Nucleus accumbens (tissue), 56 donors: ENCODE measurements around the gene TMIGD1.
"Not testable (repeated sequence)": the region's sequence is repeated elsewhere in the genome, so short reads cannot be mapped to it uniquely, and the experiment has no call there.

Source experiments
- DNase-seq, 56 donors: peaks; one replicate each; lab custom pipeline; 2025; lab: John Stamatoyannopoulos, UW

TMIGD1 gene

DNA sequence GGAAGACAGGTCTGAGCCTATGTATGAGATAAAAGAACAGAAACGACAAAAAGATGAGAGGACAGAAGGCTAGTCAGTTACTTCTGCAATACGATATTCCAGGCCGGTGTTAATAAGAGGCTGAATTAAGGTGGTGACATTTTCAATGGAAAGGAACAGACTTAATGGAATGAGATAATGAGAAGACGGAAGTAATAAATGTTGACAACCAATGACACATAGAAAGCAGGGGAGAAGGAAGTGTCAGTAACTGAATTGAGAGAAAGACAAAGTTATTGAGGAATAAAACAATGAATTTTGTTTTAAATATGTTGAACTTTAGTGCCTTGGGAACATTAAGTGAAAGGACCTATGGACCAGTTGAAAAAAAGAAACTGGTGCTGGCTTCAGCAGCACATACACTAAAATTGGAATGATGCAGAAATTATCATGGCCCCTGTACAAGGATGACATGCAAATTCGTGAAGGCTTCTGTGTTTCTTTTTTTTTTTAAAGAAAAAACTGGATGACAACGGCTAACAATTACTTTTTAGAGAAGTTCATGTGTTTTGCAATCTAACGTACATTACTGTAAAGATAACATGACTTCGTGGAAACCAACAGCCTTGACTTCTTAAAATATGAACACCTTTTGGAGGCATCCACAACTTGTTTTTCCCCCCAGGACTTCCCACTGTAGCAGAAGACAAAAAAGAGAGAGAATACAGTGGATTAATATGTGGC, 26.4 kb upstream of the TMIGD1 start:
- DNase-seq, result no peak

DNA sequence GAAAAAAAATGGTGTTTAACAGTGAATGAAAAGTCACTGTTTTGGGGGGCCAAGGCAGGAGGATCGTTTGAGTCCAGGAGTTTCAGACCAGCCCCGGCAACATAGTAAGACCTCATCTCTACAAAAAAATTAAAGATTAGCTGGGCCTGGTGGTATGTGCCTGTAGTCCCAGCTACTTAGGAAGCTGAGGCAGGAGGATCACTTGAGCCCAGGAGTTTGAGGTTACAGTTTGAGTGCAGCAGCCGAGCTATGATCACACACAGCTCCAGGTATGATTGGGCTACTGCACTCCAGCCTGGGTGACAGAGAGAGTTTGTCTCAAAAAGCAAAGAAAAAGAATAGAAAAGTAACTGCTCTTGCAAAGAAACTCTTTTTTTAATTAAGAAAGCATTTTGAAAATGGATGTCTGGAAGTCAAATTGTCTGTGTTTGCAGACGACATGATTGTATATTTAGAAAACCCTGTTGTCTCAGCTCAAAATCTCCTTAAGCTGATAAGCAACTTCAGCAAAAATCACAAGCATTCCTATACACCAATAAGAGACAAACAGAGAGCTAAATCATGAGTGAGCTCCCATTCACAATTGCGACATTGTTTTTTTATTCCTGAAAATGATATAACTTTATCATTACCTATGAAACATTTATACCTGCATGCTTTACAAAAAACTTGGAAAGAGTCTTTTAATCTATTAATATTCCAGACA, 24.4 kb upstream of the TMIGD1 start:
- DNase-seq, result no peak

DNA sequence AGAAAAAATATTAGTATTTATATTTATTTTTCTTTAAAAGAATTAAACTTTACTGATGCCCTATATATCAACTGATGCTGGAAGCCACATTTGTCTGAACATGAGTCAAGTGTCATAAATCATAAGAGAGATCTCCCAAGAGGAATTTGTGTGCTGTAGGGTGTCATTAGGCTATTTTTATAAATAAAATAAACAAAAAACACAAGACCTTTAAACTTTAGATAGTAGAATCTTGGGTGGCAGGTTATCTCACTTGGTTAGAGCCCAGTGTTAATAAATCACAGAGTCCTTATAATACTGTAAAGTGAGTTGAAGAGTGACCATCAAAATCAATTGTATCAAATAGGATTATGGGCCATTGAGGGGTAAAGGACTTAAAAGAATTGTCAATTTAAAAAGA, 23.6 kb upstream of the TMIGD1 start:
- no peak for DNase-seq

DNA sequence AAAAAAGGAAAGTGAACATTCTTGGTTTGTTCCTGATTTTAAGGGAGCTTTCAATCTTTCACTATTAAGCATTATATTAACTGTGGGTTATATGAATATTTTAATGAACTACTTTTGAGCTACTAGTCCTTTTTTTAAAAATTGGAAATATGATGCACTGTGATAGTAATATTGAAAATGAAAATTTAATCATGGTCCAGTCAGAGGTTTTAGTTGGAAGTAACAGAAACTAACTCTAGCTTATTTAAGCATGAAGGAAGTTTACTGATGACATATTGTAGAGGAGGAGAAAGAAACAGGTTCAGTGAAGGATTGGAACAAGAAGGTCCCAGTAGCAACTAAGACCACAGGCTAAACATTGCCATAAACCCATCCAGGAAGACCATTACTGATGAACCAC, 20.8 kb upstream of the TMIGD1 start:
- no peak for DNase-seq

DNA sequence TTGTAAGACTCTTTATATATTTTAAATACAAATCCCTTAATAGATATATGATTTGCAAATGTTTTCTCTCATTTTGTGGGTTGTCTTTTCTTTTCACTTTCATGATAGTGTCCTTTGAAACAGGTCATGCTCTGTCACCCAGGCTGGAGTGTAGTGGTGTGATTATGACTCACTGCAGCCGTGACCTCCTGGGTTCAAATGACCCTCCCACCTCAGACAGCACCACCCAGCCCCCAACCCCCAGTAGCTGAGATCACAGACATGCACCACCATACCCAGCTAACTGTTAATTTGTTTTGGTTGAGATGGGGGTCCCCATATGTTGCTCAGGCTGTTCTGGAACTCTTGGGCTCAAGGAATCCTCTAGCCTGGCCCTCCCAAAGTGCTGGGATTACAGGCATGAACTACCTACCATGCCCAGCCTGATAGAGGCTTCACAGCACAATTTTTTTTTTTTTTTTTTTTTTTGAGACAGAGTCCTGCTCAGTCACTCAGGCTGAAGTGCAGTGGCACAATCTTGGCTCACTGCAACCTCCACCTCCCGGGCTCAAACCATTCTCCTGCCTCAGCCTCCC, 18.5 kb upstream of the TMIGD1 start:
- no peak for DNase-seq

DNA sequence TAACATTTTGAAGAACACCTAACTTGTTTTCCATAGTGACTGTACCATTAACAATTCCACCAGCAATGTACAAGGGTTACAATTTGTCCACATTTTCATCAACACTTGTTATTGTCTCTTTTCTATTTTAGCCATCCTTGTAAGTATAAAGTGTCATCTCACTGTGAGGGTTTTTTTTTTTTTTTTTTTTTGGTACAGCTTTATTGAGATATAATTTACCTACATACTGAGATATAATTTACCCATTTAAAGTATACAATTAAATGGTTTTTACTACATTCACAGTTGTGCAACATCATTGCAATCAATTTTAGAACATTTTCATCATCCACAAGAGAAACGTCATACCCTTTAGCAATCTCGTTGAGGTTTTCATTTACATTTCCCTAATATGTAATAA, 17.9 kb upstream of the TMIGD1 start:
- no peak for DNase-seq

DNA sequence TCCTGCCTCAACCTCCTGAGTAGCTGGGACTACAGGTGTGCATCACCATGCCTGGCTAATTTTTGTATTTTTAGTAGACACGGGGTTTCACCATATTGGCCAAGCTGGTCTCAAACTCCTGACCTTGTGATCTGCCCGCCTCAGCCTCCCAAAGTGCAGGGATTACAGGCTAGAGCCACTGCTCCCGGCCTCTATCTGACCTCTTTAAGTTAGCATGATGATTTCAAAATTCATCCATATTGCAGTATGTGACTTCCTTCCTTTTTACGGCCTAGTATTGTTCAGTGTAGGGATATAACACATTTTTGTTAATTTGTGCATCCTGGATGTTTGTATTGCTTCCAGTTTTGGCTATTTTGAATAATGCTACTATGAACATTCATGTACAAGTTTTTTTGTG, 17.4 kb upstream of the TMIGD1 start:
- DNase-seq, result not testable (repeated sequence)

DNA sequence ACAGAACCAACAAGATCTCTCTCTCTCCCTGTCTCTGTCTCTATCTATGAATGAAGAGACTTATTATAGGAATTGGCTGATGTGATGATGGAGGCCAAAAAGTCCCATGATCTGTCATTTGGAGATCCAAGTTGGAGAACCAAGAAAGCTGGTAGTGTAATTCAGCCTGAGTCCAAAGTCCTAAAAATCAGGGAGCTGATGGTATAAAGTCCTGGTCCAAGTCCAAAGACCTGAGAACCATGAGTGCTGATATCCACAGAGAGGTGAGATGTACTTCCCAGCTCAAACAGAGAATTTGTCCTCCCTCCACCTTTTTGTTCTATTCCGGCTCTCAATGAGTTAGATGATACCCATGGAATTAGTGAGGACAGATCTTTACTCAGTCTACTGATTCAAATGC, 15.4 kb upstream of the TMIGD1 start:
- no peak for DNase-seq

DNA sequence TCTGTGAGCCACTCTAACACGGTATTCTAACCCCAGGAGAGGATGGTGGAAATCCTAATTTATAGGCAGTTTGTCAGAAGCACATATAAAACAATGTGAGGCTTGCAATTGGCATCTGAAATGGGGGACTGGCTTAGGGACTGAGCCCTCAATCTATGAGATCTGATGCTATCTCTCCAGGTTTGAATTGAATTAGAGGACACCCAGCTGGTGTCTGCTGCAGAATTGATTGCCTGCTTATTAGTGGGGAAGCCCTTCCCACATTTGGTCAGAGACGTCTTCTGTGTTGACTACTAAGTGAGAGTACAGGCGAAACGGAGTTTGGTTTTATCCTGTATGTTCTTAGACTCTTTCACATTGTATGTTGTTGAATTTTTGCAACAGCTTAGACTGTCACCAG, 13.6 kb upstream of the TMIGD1 start:
- DNase-seq, result no peak

DNA sequence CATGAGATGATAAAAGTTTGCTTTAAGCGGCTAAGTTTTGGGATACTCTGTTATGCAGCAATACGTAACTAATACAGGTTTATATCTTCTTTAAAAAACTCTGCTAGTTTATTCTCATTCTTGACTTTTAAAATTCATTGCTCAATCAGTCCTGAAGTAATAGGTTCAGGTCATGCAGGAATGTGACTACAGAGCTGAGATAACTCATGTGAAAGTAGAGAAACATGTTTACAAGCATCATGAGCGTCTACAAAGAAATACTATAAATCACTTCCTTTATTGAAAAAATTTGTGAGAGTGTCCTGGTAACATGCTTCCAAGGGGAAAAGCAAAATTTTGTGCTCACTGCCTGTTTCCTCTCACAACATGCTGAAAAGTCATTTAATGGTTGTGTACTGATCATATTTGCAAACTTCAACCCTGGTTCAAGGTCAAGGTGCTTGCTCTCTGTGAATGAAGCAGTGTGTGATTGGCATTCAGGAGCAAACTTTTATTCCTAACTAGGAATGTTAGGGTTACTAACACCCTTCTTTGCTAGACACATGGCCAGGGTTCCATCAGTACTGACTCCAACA, 12.5 kb upstream of the TMIGD1 start:
- DNase-seq, result no peak

DNA sequence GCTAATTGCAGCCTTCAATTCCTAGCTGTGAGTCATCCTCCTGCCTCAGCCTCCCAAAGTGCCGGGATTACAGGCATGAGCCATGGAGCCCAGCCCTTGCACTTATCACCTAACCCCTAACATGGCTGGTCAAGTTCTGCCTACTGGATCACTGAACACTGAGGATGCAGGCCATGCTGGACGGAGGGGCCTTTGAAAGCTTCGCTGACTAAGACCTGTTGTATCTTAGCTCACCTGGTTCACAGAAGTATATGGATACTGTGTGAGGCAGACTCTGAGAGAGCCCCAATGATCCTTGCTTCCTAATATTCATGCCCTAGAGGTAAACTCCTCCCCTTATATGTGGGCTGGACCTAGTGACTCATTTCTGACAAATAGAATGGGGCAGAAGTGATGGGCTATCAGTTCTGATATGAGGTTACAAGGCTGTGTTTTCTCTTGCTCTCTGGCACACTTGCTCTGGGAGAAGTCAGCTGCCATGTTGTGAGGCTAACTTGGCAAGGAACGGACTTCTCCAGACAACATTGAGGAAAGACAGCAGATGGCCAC, 11.7 kb upstream of the TMIGD1 start:
- DNase-seq, result no peak

DNA sequence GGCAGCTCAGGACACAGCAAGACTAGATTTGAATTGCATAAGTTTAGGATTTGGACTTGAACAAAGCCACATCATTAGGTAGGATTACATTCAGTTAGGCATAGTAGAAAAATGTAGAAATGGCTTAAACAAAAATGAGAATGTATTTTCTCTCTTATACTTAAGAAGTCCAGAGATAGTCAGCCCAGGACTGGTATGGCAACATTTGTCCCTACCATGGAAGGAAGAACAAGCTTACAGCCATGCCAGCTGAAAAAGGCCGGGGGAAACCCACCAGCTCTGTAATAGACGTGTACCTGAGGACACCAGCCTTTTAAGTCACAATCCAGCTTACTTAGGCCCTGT, 11.2 kb upstream of the TMIGD1 start:
- no peak for DNase-seq

DNA sequence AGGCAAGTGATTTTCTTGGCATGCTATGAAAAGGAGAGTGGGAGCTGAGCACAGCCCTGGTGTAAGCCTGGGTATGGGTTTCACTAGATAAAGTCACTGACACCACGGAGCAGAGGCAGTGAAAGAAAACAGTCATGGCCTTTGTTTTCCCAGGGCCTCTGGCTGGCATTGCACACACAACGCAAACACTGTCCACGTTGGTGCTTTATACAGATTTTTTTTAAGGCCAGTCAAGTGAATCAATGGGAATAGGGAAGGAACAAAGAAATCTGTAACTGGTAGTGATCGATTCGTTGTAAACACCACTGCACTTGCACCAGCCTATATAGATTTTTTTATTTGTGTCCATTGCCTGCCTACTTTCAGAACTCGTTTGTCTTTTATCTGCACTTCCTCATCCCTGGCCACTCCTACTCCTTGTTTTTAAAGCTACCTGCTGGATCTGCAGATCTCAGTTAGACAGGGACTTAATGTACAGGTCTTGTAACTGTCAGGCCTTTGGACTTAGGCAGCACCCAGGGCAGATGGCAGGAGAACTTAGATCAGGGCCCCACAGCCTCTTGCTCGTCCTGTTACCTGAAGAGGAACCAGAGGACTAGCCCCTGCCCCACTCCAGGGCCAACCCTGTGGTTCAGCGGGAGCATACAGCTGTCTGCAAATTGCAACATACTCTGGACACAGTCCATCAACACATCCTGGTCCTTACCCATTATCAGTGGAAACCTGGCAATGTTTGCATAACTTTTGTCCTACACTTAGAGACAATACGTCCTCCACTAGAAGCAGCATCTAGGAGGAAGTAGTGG, 10.6 kb upstream of the TMIGD1 start:
- DNase-seq, result peak in 47 of 56 donors; percentile 6 to 79 (median 47)

DNA sequence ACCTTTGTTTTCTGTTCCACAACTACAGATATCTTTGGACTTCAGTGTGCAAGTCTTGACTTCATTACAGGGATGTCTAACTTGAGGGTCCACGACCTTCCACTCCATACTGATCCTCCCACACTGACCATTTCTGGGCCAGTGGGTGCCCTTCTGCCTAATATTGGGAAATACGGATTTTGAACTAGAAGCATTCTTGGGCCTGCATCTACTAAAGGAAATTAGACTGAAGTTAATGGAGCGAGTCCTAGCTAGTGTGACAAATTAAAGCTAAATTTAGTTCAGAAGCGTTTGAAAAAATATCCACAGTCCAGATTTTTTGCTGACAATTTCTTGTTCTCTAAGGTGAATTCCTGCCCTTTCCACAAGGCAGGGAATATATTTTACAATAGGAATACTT, 9.9 kb upstream of the TMIGD1 start:
- DNase-seq, result no peak

DNA sequence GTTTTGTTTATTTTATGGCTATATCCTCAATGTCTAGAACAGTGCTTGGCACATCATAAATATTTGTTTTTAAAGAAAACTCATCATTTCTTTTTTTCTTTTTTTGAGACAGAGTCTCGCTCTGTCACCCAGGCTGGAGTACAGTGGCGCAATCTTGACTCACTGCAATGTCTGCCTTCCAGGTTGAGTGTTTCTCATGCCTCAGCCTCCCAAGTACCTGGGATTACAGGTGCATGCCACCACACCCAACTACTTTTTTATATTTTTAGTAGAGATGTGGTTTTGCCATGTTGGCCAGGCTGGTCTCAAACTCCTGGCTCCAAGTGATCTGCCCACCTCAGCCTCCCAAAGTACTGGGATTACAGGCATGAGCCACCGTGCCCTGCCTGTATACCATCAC, 9.4 kb upstream of the TMIGD1 start:
- not testable (repeated sequence) for DNase-seq

DNA sequence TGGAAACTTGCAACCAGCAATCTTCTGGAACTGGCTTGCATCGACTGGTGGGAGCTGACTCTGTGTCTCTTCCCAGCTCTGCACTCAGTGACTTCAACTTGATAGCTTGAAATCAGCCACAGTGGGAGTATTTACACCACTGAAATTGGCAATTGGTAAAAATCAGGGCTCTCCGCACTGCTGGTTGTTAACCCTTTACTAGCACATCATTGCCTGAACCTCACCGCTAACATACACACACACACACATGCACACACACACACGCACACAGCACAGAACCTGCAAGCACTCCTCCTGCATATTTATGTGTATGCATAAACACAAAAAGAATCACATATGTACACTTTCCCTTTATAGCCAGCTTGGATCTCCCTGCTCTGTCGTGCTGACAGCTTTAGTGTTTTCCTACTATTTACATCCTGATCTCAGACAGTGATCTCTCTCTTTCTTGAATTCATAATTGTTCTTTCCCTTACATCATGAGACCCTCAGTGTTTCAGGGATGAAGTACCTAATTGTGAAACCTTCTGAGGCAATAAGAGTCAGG, 7.9 kb upstream of the TMIGD1 start:
- no peak for DNase-seq

DNA sequence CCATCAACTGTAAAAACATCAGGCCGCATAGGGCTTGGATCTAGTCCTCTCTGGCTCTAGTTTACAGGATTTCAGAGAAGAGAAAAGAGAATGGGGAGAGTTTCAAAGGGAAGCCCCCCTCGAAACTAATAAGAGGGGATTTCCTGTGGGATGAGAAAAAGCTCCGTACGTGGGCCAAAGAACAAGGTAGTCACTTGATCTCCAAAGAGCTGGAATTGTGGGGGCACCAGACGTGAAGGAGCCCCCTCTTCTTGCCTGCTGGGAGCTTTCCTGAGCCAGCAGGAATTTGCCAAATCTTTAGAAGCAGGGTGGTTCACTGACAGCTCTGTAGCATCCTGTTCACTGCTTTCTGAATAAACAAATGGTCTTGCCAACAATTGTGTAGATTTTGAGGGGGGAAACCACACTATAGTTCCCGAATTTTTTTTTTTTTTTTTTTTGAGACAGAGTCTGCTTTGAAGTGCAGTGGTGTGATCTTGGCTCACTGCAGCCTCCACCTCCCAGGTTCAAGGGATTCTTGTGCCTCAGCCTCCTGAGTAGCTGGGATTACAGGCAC, 7.0 kb upstream of the TMIGD1 start:
- no peak for DNase-seq

DNA sequence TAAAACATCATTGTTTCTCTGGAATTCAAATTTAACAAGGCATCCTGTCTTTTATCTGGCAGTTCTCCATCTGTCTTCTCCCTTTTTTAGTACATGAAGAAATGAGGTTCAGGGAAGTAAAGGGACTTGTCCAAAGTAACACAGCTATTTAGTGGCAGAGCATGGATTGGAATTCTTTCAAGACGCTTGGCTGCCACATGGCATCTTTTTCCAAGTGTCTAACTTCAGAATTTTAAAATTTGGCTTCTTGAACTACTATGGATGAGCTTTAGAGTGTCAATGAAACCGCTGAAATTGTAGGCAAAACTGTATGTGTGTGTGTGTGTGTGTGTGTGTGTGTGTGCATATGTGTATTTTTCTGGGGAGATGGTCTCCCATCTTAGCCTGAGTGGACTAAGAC, 5.2 kb upstream of the TMIGD1 start:
- DNase-seq, result no peak

DNA sequence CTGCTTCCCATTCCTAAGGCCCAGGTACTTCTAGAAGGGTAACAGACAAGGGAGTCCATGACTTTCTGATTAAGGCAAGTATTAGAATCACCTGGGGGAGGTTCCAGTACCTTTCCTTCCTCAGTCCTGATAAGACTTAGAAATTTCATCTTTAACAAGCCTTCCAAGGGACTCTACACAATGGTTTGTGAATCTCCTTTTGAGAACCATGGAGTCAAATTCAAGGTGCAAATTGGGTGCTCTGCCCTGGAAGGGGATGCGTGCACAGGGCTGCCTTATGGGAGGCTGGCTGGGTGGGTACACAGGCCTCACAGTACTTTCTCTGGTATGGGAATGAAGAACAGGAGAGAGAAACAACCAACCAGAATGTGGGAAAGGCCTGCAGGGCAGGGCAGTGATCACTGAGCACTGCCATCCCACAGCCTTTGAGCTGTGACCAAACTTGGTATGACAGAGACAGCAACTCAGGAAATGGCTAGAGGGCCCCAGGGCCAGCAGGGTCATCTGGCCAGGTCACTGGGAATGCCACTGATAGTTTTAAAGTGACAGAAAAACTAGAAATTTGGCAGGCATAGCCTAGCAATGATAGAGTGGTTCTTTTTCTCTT, 3.6 kb upstream of the TMIGD1 start:
- no peak for DNase-seq
